SK-N-SH (cell line): ENCODE data around the gene EFCAB6.

Experiments
- CTCF ChIP-seq: fragments of 200-600 bp; sonication (generic); IDR thresholded peaks from 2 replicates; pipeline ENCODE4 v1.6.1; 2017; ENCODE audit warnings: antibody characterized with exemption, mild to moderate bottlenecking, moderate library complexity
- GABPA ChIP-seq: IDR thresholded peaks from 2 replicates; pipeline ENCODE4 v1.4.0; 2012; ENCODE audit warnings: low read depth, mild to moderate bottlenecking
- MXI1 ChIP-seq: IDR thresholded peaks from 2 replicates; pipeline ENCODE4 v1.6.1; 2012; ENCODE audit warnings: mild to moderate bottlenecking, low read depth, low read length, improper control_type of control experiment
- NRF1 ChIP-seq: IDR thresholded peaks from 2 replicates; pipeline ENCODE4 v1.6.1; 2012; ENCODE audit warnings: low read depth, mild to moderate bottlenecking, low read length
- POLR2AphosphoS5 ChIP-seq: IDR thresholded peaks from 2 replicates; pipeline ENCODE4 v1.6.1; 2012; ENCODE audit warnings: low read depth, low read length
- SMC3 ChIP-seq: IDR thresholded peaks from 2 replicates; pipeline ENCODE4 v1.6.1; 2012; ENCODE audit warnings: low read depth, low read length, improper control_type of control experiment
- TAF1 ChIP-seq: IDR thresholded peaks from 2 replicates; pipeline ENCODE4 v1.6.1; 2012; ENCODE audit warnings: low read depth, mild to moderate bottlenecking, low read length, moderate library complexity, borderline replicate concordance
- TCF12 ChIP-seq: IDR thresholded peaks from 2 replicates; pipeline ENCODE4 v1.4.0; 2012
- USF2 ChIP-seq: fragments of 150-350 bp; IDR thresholded peaks from 2 replicates; pipeline ENCODE4 v1.6.1; 2017; ENCODE audit warnings: antibody characterized with exemption, low read length, low read depth, borderline replicate concordance

GRCh38 chr22:43802897-43803495 lies 9.1 kb downstream of the EFCAB6 start:
- no peak for TF ChIP-seq CTCF
- TF ChIP-seq NRF1: no peak
- no peak for TF ChIP-seq GABPA
- TF ChIP-seq MXI1: no peak
- TF ChIP-seq POLR2AphosphoS5: no peak
- TF ChIP-seq SMC3: no peak
- TF ChIP-seq USF2: no peak
- no peak for TF ChIP-seq TAF1
- no peak for TF ChIP-seq TCF12
